ENCODE data around the gene ZNF669.
"Not testable (repeated sequence)": the region's sequence is repeated elsewhere in the genome, so short reads cannot be mapped to it uniquely, and the experiment has no call there.

DNA sequence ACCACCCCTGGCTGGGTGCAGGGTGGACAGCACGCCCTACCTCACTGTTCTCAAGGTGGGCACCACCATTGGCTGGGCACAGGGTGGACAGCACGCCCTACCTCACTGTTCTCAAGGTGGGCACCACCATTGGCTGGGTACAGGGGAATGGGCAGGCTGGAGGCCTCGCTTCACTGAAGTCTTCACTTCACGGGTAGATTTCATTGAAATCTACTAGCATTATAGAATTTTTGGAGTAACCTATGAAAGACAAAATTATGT lies 16.2 kb upstream of the ZNF669 start:
- not testable (repeated sequence) for TF ChIP-seq POLR2A (IDR thresholded peaks at IDR 0.05)
- TF ChIP-seq, protein P1, sequence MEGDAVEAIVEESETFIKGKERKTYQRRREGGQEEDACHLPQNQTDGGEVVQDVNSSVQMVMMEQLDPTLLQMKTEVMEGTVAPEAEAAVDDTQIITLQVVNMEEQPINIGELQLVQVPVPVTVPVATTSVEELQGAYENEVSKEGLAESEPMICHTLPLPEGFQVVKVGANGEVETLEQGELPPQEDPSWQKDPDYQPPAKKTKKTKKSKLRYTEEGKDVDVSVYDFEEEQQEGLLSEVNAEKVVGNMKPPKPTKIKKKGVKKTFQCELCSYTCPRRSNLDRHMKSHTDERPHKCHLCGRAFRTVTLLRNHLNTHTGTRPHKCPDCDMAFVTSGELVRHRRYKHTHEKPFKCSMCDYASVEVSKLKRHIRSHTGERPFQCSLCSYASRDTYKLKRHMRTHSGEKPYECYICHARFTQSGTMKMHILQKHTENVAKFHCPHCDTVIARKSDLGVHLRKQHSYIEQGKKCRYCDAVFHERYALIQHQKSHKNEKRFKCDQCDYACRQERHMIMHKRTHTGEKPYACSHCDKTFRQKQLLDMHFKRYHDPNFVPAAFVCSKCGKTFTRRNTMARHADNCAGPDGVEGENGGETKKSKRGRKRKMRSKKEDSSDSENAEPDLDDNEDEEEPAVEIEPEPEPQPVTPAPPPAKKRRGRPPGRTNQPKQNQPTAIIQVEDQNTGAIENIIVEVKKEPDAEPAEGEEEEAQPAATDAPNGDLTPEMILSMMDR (IDR thresholded peaks at IDR 0.05) = not testable (repeated sequence)

All from gastroesophageal sphincter (tissue), 3 donors.